Stimulated activated naive CD4-positive, alpha-beta T cell (primary cell): ENCODE data around the gene PLEKHA5.
"Not testable (repeated sequence)": the region's sequence is repeated elsewhere in the genome, so short reads cannot be mapped to it uniquely, and the experiment has no call there.

Source experiments
- DNase-seq, 6 experiments: peaks; one replicate each; lab custom pipeline; 2025; lab: John Stamatoyannopoulos, UW

PLEKHA5 gene

GRCh38 chr12:19200261-19200660, 70.7 kb downstream of the PLEKHA5 start:
- no peak for DNase-seq

- DNase-seq = no peak
Observed at GRCh38 chr12:19201661-19202060, 72.1 kb downstream of the PLEKHA5 start.

- DNase-seq = no peak
Observed at GRCh38 chr12:19203013-19203412, 73.5 kb downstream of the PLEKHA5 start.

GRCh38 chr12:19203539-19204506, 74.3 kb downstream of the PLEKHA5 start:
- no peak for DNase-seq

GRCh38 chr12:19205120-19205519, 75.6 kb downstream of the PLEKHA5 start:
- DNase-seq = no peak

- no peak for DNase-seq
Observed at GRCh38 chr12:19206493-19207077, 77.1 kb downstream of the PLEKHA5 start.

GRCh38 chr12:19208456-19208855, 78.9 kb downstream of the PLEKHA5 start:
- no peak for DNase-seq

GRCh38 chr12:19209661-19210060, 80.1 kb downstream of the PLEKHA5 start:
- DNase-seq = no peak

GRCh38 chr12:19211802-19212201, 82.3 kb downstream of the PLEKHA5 start:
- DNase-seq = no peak

- no peak for DNase-seq
Observed at GRCh38 chr12:19212245-19212644, 82.7 kb downstream of the PLEKHA5 start.

- no peak for DNase-seq
Observed at GRCh38 chr12:19214020-19214419, 84.5 kb downstream of the PLEKHA5 start.

GRCh38 chr12:19215115-19215514, 85.6 kb downstream of the PLEKHA5 start:
- no peak for DNase-seq

GRCh38 chr12:19217446-19217845, 87.9 kb downstream of the PLEKHA5 start:
- DNase-seq = no peak

- DNase-seq = no peak
Observed at GRCh38 chr12:19220205-19220604, 90.7 kb downstream of the PLEKHA5 start.

GRCh38 chr12:19220852-19221466, 91.4 kb downstream of the PLEKHA5 start:
- DNase-seq = no peak

- no peak for DNase-seq
Observed at GRCh38 chr12:19222558-19222957, 93.0 kb downstream of the PLEKHA5 start.

- DNase-seq = no peak
Observed at GRCh38 chr12:19223018-19223417, 93.5 kb downstream of the PLEKHA5 start.

GRCh38 chr12:19223695-19224094, 94.2 kb downstream of the PLEKHA5 start:
- DNase-seq = no peak

GRCh38 chr12:19224746-19225145, 95.2 kb downstream of the PLEKHA5 start:
- DNase-seq = no peak

GRCh38 chr12:19227190-19227879, 97.8 kb downstream of the PLEKHA5 start:
- DNase-seq = no peak

- no peak for DNase-seq
Observed at GRCh38 chr12:19227880-19228210, 98.3 kb downstream of the PLEKHA5 start.

- DNase-seq = not testable (repeated sequence)
Observed at GRCh38 chr12:19229021-19229420, 99.5 kb downstream of the PLEKHA5 start.
